ENCODE results near the gene LRRC3C.

DNA sequence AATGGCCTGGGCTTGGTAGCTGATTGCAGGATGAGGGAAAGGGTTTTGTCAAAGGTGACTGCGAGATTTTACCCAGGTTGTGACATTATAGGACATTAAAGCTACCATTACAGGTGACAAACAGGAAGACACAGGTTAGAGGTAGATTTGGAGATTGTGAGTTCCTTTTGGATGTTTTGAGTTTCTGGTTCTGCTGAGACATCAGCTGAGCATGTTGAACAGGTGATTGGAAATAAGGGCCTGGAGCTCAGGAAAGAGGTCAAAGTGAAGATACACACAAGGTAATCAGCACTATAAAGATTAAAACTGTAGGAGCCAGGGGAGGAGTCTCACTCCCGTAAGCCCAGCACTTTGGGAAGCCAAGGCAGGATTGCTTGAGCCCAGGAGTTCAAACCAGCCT is 41.2 kb downstream of the LRRC3C start:
- TF ChIP-seq YY1 (IDR thresholded peaks at IDR 0.05; ENCODE audit: low read depth) (no peak), EGR1 (IDR thresholded peaks at IDR 0.05) (no peak)
- TF ChIP-seq, protein P1, sequence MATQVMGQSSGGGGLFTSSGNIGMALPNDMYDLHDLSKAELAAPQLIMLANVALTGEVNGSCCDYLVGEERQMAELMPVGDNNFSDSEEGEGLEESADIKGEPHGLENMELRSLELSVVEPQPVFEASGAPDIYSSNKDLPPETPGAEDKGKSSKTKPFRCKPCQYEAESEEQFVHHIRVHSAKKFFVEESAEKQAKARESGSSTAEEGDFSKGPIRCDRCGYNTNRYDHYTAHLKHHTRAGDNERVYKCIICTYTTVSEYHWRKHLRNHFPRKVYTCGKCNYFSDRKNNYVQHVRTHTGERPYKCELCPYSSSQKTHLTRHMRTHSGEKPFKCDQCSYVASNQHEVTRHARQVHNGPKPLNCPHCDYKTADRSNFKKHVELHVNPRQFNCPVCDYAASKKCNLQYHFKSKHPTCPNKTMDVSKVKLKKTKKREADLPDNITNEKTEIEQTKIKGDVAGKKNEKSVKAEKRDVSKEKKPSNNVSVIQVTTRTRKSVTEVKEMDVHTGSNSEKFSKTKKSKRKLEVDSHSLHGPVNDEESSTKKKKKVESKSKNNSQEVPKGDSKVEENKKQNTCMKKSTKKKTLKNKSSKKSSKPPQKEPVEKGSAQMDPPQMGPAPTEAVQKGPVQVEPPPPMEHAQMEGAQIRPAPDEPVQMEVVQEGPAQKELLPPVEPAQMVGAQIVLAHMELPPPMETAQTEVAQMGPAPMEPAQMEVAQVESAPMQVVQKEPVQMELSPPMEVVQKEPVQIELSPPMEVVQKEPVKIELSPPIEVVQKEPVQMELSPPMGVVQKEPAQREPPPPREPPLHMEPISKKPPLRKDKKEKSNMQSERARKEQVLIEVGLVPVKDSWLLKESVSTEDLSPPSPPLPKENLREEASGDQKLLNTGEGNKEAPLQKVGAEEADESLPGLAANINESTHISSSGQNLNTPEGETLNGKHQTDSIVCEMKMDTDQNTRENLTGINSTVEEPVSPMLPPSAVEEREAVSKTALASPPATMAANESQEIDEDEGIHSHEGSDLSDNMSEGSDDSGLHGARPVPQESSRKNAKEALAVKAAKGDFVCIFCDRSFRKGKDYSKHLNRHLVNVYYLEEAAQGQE (IDR thresholded peaks at IDR 0.05; ENCODE audit: low read depth): no peak
